GM12801 (cell line): ENCODE results near the gene THBS2.

Experiments used
- TF ChIP-seq, protein P1 (sequence below): IDR thresholded peaks from one replicate; pipeline ENCODE4 v1.5.1; 2011; ENCODE audit warnings: control low read depth; ENCODE audit not compliant: insufficient read length; ENCODE audit errors: extremely low read depth

Gene THBS2

DNA sequence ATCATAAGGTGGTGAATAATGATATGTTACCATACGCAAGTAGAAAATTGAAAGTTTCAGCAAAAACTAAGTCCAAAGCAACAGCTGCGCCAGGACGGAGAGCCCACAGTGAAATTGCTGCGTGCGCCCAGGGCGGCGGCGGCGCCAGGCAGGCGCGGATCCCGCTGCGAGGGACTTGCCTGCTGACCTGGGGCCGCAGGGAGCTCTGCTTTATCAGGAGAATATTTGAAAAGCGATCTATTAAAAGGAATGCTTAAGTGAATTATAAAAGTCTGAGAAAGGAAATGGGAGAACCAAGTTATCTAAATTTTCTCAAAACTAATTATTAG is 85.4 kb downstream of the THBS2 start:
- TF ChIP-seq, protein P1, sequence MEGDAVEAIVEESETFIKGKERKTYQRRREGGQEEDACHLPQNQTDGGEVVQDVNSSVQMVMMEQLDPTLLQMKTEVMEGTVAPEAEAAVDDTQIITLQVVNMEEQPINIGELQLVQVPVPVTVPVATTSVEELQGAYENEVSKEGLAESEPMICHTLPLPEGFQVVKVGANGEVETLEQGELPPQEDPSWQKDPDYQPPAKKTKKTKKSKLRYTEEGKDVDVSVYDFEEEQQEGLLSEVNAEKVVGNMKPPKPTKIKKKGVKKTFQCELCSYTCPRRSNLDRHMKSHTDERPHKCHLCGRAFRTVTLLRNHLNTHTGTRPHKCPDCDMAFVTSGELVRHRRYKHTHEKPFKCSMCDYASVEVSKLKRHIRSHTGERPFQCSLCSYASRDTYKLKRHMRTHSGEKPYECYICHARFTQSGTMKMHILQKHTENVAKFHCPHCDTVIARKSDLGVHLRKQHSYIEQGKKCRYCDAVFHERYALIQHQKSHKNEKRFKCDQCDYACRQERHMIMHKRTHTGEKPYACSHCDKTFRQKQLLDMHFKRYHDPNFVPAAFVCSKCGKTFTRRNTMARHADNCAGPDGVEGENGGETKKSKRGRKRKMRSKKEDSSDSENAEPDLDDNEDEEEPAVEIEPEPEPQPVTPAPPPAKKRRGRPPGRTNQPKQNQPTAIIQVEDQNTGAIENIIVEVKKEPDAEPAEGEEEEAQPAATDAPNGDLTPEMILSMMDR = no peak

DNA sequence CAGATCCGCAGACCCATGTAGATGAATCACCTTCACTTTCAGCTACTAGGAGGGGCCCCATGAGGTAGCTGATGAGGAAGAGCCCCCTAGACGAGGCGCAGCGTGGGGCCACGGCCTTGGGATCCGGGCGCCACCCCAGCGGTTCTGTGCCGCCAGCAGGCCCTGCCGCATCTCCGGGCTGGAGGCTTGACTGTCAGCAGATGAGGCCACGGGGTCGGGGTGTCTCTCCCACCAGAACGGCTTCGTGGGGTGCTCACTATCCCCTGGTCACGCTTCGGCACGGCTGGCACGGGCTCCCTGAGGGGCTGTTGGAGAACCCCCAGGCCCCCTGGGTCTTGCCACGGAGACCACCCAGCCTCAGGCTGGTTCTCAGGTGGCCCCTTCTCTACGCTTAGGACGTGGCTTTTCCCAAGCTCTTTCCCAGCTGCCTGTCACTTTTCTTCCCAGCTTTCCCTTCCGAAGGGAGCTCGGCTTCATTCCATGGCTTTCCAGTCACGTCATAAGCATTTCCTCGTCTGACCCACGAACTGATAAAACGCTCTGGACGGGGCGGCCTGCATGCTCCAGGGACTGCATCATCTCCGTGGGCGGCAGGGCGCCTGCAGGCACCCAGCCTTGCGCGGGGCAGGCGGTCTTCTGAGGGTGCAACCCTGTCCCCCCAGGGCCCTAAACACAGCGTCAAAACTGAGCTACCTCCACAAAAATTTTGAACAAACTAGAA is 85.9 kb downstream of the THBS2 start:
- TF ChIP-seq, protein P1 = no peak

DNA sequence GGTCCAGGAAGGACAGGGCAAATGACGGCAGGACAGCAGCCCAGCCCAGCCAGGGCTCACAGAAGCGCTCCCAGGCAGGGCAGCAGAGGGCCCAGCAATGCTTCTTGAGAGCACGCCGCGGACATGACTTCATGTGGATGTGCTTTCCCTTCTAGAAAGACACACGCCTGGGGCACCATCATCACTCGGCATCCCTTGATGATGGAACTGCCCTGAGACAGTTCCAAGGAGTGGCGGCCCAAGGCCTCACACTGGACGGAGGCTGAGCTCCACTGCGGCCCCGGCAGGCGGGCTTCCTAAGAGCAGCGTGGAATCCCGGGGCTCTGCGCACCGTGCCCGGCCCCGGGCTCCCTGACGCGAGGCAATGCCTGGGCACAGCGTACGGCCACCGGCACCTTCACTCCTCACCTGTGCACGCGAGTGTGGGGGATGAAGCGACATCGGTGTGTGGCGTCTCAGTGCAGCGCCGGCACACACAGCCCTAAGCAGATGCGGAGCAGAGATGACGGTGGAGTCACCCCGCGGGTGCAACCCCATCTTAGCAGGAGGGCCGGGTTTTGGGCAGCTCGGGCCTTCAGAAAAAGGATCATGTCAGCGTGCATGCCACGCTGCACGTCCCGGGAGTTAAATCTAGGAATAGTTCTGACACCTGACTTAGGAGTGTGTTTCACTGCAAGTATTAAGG is 86.6 kb downstream of the THBS2 start:
- TF ChIP-seq, protein P1 = no peak
